SH-SY5Y (cell line): ENCODE results near the gene FBXL17.

ENCODE experiments used
- GATA2 ChIP-seq: IDR thresholded peaks from 2 replicates; pipeline ENCODE4 v1.6.1; 2011; ENCODE audit warnings: mild to moderate bottlenecking, low read depth, low read length
- GATA3 ChIP-seq: IDR thresholded peaks from 2 replicates; pipeline ENCODE4 v1.6.1; 2011; ENCODE audit warnings: low read depth, mild to moderate bottlenecking, low read length, moderate library complexity

DNA sequence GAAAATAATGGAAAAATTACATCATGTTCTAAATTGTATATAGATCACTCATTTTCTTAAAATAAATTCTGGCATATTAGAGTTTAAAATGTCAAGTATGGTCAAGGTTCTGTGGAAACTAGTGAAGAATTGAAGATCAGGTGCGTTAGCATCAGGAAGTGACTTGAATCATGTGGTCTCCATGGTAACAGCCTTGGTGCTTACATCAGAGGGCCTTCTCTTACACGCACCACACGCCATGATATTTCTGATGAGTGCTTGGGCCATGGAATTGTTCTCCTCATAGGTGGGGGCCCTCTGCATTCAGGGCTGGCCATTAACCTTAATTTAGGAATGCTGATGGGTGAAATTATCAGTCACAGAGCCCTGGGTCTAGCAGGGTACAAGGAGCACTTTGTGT is 423.0 kb downstream of the FBXL17 start:
- no peak for TF ChIP-seq GATA2
- no peak for TF ChIP-seq GATA3
